GM19372 (cell line): ENCODE data around the gene FZD10.

Experiments
- ATAC-seq: cut with Tn5 transposase; IDR thresholded peaks from one replicate; pipeline ENCODE4 v1.9.1; 2021; ENCODE audit warnings: mild to moderate bottlenecking, low read depth, moderate library complexity; ENCODE audit not compliant: unreplicated experiment

FZD10 gene

DNA sequence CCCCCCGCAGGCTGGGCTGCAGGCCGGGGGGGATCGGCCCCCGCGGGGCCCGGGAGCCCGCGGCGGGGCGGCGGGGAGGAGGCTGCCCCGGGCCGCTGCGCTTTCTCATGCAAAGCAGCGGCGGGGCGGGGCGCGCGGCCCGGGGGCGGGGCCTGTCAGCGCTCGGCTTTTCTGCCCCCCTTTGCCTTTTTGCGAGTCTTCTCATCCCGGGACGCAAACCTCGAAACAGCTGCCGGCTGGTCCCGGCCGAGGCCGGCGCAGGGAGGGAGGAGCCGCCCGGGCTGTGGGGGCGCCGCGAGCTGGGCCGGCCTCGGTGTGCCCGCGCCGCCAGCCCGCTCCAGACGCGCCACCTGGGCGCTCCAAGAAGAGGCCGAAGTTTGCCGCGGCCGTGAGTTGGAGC is at the start of gene FZD10:
FZD10 (plus strand) TSS at position 198 of the 400 bp plus-strand sequence. CDS start 479 bp downstream, outside the sequence.
- ATAC-seq = no peak

GRCh38 chr12:130114952-130115351 is 47.3 kb upstream of the FZD10 start:
- ATAC-seq = no peak

GRCh38 chr12:130115646-130116045 is 46.6 kb upstream of the FZD10 start:
- ATAC-seq = no peak

DNA sequence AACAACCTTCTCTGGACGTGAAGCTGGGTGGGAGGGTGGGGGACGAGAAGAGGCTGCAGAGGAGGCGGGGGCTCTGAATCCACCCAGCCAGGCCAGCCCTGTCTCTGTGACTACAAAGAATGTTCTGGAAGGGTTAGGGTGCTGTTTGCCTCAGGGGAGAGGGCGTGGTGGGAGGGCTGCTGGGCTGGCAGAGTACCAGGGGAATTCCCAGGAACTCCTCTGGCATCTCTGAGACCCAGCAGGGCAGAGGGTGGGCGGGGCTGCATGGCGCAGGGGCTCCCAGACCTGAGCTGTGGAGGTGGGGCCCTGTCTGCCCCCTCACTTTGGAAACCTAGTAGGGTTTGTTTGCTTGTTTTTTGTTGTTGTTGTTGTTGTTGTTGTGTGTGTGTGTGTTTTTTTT is 45.5 kb upstream of the FZD10 start:
- no peak for ATAC-seq

- ATAC-seq = no peak
These were observed 45.0 kb upstream of the FZD10 start for GRCh38 chr12:130117233-130117632.

DNA sequence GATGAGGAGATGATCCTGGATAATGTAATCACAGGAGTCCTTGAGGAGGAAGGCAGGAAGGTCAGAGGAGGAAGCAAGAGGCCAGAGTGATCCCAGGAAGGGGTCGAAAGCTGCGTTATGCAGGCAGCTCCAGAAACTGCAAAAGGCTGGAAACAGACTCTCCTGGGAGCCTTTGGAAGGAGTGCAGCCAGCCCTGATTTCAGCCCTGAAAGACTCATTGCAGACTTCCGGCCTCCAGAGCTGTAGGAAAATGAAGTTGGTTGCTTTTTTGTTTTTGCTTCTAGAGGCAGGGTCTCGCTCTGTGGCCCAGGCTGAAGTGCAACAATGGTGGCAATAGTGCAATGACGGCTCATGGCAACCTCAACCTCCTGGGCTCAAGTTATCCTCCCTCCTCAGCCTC is 44.6 kb upstream of the FZD10 start:
- no peak for ATAC-seq

DNA sequence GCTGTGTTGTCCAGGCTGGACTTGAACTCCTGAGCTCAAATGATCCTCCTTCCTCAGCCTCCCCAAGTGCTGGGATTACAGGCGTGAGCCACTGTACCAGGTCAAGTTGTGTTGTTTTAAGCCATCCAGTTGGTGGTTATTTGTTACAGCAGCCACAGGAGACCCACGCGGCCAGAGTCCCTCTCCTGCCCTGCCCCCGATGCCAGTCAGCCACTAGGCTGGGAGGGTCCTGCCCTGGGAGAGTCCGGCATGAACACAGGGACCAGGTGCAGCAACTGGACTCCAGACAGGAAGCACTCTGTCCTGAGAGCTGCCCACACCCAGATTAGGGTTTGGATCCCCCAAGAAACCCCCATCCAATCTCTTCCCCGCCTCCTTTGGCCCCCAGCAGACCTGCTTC is 44.1 kb upstream of the FZD10 start:
- ATAC-seq = no peak

DNA sequence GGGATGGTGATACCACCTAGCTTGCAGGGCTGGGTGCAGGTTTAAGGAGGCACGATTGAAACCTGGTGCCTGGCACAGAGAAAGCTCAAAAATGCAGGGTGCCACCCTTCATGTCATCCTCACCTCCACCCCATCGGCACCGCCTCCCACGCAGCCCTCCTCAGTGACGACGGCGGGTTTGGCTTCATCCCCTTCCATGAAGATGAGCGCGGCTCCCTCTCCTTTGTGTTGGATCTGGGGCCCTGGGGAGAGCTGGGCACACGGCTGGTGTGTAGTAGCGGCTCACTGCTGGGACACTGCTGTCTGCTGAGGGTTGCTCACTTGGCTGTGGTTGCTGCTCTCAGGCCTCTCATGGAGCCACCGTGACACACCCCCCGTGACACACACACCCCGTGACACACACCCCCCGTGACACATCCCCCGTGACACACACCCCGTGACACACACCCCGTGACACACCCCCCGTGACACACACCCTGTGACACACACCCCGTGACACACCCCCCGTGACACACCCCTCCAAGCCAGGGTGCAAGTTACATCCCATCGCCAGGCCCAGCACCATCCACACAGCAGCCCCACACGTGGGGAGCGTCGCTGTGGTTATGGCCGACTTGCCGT is 42.9 kb upstream of the FZD10 start:
- no peak for ATAC-seq

DNA sequence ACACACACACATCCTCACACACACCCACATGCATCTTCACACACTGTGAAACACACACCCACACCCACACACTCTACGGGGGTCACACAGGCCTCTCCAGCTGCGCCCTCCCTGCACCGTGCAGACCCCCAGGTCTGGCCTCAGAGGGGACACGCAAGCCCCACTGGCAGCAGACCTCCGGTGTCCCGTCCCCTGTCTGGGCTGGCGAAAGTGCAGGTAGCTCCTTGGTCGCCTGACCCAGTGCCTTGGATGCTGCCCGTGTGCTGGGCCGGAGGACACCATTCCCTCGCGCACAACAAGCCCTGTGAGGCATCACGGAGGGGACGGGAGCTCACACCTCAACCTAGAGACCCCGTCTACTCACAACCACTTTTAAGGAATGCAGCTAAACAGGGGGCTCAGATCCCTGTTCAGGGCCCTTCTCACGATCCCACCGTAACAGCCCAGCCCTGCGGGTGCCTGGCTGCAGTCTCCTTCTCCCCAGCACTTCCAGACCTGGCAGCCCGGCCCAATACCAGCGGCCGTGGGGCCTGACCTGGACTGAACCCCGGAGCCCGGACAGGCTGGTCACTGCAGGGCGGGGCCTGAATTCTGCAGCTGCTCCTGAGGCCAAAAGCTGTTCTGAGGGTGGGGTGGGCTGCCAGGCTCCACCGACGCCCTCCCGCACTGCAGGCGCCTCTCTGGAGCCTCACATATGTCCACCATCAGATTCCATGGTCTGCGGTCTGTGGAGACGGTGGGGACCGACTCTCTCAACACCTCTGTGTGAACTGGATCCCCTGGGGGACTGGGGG is 42.1 kb upstream of the FZD10 start:
- no peak for ATAC-seq

GRCh38 chr12:130121226-130122000 is 40.9 kb upstream of the FZD10 start:
- no peak for ATAC-seq

DNA sequence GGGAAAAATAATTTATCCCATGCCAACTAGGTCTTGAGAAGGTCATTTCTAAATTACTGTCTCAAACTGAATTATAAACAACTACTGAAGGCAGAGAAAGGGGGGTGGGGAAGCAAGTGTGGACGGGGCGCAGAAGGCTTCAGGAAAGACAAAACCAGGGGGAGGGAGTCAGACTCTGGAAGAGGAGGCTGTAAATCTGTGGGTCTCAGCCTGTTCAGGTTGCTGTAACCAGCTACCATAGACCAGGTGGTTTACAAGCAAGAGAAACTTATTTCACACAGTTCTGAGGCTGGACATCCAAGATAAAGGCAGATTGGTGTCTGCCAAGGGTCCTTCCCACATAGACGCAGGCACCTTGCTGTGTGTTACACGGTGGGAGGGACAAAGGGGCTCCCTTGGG is 39.9 kb upstream of the FZD10 start:
- no peak for ATAC-seq

DNA sequence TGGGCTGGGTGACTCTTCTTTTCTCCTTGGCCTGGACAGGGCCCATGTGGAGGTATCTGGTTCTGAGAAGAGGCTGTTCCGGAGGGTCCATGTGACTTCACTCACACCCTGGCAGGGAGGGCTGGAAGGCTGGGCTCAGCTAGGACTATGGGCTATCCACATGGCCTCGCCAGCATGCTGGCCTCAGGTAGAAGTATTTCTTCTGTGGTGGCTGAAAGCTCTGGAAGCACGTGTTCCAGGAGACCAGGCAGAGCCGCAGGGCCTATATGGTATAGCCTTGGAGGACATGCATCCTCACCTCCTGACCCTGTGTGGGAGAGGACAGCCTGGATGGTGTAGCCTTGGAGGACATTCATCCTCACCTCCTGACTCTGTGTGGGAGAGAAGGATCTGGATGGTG is 38.2 kb upstream of the FZD10 start:
- ATAC-seq = no peak

GRCh38 chr12:130124605-130125244 is 37.5 kb upstream of the FZD10 start:
- ATAC-seq = no peak

GRCh38 chr12:130126023-130126432 is 36.2 kb upstream of the FZD10 start:
- no peak for ATAC-seq

DNA sequence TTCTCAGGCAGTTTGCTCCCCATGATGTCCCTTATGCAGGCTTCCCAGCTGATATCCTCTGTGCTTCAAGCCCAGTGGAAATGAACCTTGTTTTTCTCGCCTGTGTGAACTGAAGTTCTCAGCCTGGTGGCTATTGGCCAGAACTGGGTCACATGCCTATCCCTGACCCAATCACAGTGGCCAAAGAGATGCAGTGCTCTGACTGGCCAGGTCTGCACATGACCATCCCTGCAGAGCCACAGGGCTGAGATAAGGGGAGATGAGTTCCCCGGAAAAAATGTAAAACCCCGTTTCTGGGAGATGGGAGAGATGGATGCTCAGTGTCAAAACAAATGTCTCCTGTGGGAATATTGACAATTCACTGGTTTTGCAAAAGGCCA is 34.7 kb upstream of the FZD10 start:
- ATAC-seq = no peak

DNA sequence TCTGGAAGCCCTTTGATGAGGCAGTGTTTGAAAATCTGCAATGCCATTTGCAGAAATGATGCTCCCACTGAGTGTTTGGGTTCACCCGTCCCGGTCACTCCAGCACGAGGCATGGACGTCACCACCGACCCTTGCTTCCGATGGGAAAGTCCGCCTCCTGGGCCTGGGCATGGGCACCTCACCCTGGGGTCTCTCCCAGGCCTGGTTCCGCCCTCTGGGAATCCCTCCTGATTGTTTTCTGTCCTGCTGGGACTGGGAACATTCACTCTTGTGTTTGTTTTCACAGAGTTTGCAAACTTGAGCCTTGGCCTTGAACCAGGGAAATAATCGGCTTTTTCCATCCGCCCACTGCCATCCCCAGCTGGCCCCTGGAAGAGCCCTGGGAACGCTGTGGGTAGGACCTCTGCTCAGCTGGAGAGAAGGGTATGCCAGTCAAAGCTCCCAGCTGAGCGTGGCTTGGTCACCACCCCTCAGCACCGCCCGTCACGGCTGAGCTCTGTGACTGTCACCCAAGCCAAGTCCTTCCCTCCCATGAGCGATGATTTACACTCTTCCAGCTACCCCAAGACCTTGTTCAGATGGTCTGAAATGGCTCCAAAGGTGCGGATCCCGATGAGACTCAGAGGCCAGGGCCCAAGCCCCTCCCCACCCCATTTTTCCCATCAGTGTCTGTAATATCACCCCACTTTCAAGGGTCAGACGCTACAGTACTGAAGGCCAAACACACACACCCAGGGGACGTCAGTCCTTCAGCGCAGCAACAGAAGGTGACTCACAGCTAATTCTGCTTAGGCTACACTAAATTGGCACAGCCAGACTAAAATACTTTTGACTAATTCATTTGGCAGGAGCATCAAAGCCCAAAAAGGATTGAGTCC is 34.1 kb upstream of the FZD10 start:
- no peak for ATAC-seq

- no peak for ATAC-seq
These were observed 33.2 kb upstream of the FZD10 start for GRCh38 chr12:130128790-130129735.

DNA sequence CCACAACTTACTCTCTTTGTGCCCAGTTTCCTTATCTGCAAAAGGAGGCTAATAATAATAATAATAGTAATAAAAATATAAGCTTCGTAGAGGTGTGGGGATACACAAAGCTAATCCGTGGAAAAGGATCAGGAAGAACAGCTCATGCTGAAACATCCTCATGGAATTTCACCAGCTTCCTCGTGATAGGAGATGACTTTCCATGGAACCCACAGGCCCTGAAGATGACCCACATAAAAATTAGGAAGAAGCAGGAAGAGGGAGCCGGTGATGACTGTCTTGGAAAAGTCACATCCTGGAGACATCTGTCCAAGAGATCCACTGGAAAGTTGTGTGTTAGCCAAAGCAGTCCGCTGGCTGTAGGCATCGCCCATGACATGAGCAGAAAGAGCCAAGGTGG is 31.9 kb upstream of the FZD10 start:
- no peak for ATAC-seq

DNA sequence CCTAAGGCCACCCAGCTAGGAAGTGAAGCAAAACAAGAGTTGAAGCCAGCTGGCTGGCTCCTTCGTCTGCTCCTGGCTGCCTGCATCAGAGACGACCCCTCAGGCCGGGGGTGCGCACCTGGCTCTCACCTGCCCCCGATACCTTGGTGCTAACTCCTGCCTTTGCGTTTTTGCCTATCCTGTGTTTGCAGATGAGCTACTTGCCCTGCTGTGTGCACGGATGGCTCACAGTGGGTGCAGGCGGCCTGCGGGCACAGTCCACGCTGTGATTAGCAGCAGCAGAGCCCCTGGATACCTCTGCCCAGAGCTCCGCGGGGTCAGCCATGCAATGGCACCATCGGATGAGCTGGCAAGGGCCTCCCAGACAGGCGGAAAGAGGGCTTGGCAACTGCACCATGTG is 31.2 kb upstream of the FZD10 start:
- ATAC-seq = no peak
